Bone marrow (tissue), 2 donors: Measurements from ENCODE around the gene ATF3.

ENCODE experiments used
- DNase-seq, 2 donors: peaks; one replicate each; lab custom pipeline; 2025; lab: John Stamatoyannopoulos, UW

ATF3 gene

DNA sequence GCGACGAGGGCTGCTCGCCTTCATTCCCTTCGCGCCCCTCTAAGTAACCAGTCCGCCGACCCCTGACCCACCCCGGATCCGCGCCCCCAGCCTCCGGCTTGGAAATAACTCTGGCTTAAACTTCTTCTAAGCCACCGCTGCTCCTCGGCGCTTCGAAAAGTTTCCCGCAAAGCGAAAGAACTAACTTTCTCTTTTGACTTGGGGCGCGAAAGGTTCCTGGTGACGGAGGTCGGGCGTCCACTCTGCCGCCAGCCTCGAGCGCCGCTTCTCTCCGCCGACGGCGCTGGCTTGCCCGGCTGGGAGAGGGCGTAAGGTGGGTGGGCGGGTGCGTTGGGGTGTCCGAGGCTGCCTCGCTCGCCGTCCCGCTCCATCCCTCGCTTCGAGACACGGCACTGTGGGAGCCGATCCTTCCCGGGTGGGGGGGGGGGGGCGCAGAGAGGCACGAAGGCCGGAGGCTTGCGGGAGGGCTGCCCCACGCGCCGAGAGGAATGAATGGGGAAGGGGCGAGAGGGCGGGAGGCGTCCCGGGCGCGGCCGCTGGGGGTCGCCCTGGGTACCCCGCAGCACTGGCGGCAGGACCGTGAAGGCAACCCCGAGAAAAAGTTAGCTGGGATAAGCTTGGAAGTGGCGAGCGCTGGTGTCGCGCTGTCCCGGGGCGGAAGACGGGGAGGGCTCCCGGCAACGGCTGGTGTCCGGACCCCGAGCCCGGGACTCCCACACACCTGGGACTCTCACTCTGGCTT lies 569 bp downstream of the ATF3 start:
- DNase-seq = peak; percentile 24 to 88

DNA sequence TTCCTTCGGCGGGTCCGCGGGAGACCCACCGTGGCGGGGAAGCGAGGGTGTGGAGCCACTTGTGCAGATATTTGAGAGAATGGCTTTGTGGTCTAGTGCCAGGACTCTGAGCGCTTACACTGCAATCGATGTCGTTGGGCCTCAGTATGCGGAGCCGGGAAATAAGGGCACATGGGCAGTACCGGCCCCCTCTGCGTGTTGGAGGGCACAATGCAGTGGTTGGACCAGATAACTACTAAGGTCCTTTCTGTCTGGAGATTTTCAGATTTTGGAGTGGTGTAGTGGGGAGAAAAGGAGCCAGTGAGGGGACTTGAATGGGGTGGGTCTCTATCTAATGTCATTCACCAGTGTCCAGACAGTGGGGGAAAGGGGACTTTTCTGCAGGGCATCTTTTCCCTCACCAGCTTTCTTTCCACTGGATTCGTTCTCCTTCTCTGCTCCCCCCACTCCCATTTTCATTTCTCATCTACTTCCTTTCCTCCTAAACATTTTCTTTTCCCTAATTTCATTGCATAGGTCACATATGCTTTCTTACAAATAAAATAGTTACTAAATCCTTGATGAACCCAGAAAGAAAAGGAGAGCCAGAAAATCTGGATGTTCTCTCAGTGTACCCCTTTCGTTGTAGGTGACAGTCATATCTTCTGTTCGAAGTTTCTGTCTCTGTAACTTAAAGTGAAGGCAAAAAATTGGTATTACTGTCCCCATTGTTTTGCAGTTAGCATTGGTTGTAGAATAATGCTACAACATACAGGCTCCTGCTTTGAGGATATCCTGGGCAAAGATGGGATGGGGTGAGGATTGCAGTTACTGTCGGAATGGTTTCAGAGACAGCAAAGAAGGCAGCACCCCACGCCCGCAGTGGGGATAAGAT lies 1.4 kb downstream of the ATF3 start:
- no peak for DNase-seq

DNA sequence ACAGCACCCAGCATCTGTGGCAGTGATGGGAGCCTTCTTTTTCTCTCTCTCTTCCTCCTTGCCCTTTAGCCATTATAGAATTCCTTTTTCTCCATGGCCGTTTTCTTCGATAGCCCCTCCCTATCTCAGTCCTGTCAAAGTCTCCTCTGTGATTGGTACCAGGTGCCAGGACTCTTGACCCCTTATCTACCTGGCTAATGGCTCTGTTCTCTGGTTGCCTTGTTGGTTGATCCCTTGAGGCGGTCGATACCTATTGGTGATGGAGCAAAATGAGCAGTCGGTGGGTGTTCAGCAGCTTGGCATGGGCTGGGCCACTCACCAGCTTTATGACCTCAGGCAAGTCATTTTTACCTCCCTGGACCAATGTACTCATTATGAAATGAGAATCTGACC lies 2.0 kb downstream of the ATF3 start:
- no peak for DNase-seq

DNA sequence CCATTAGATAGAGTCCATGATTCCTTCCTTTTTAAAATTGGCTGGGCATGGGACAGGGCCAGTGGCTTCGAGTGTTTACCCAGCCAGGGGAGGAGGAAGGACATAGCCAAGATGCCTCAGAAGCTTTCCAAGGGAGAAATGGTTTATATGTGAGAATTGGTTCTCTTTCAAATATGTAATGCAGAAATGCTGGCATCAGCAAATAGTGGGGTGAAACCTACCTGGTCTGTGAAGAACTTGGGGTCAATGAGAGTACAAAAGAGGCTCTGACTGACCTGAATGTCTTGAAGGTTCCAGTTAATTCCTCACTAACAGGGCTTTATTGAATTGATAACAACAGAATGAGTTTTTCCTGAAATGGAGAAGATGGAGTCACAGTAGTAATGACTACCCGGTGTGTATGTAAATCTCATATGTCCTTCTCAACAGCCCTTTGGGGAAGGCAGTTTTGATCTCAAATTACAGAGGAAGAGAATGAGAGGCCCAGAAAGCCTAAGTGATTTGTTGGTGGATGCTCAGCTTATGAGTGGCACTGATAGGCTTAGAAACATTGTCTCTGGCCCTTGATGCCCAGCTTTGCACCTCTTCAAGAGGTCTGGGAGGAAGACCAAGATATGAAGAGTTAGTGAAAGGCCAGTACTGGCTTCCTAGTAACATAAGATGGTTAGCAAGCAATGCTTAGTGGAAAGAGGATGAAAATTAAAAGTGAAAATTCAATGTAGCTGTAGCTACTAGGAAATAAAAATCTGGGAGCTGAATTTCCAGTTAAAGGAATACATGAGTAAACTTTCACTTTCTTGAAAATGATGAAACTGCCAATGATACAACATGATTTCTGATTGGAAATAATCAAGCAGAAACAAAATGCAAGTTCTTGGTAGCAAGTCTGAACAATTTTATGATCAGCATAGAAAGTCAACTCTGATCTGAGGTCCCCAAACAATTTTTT lies 2.7 kb downstream of the ATF3 start:
- DNase-seq = no peak

DNA sequence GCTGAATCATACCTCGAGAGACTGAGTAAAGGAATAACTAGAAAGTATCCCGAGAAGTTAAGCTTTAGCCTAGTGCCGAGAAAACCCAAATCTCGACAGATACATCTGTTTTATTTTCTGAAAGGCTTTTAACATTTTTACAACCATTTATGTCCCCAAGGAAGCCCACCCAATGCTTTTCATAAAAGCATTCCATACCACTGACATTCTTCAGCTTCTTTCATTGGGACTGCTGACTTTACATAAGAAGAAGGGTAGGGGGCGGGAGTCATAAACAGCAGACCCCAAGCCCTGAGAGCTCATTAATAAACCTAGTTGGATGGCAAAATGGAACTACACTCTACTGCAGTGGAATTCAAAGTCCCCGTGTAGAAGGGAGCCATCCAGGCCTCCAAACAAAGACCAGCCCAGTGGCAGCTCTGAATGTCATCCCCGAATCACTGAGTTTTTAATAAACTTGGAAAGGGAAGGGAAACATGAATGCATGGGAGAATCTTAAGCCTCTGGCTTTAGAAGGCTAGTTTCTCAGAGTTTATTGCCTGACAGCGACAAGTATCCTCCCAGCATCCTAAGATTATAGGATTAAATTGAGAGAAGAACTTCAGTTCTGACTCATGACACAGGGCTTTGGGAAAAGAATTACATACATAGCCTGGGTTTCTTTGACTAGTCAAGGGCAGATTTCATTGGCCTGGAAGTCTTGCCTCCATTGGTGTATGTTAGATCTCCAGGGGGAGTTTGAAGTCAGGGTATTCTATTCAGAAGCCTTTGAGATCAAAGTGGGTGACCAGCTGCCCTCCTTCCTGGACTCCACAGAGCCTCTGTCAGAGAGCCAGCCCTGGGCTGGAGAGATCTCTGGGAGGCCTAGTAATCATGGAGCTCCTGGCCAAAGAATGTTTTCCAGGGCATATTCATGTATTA lies 3.7 kb downstream of the ATF3 start:
- no peak for DNase-seq

DNA sequence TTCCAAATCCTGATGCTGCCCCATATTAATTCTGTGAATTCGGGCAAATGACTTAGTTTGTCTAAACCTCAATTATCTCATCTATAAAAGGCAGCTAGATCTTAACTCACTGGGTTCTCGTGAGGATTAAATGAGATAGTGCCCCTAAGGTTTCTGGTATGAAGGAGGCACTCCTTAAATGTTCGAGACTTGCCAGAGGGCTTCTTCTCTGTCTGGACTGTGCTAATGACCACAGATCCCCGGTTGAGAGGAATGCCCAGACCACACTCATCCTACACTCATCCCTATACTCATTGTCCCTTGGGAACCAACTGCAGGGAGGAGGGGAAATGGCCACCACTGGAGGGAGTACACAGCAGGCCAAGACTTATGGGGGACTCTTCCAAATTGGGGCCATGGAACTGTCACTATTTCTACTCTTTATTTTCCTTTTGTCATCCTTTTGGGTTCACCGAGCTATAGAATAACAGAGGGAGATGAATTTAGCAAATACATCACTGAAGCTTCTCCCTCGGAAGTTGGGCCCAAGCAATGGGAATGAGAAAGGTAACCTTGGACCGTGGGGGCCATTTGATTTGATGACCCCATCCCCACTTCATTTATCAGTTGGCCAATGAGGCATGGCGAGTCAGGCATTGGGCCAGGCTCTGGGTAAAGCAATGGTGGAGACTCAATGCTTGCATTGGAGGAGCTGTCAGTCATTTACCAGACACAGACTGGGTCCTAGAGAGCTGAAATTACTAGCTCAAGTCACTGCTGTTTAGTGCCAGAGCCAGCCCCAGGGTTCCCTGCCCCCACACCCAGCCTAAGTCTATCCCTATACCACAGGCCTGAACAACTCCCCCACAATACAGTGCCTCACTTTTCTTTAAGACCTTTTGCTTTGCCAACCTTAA lies 5.1 kb downstream of the ATF3 start:
- DNase-seq = no peak

DNA sequence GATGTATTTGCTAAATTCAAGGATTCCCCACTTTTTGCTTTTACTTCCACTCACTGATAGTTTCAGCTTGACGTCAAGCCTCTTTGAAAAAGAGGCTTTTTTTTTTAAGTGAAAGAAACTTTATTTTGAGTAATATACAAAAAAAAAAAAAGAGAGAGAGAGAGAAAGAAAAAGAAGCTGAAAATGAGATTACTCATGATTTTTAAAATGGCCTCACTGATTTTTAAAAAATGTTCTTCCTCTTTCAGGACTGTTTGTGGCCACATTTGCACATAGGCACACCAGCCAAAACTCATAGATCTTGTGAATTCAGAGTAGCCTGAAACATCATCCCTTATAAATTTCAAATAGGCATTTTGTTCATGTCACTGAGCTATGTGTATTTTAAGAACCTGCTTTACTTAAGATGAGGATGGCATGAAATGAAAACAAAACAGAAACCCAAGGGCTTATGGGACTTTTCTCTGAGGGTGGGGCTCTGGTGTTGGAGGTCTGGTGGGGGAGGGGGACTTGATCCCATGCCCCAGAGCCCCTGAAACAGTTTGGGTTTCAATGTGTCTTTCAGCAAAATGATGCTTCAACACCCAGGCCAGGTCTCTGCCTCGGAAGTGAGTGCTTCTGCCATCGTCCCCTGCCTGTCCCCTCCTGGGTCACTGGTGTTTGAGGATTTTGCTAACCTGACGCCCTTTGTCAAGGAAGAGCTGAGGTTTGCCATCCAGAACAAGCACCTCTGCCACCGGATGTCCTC lies 6.1 kb downstream of the ATF3 start:
- DNase-seq = no peak

DNA sequence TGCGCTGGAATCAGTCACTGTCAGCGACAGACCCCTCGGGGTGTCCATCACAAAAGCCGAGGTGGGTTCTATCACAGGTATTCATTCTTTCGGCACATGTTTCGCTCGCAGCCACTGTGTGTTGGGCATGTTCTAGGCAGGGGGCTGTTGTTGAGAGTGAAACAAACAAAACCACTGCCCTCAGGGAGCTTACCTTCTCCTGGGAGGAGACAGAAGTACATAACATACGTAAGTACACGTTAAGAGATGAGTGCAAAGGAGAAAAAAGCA lies 6.6 kb downstream of the ATF3 start:
- no peak for DNase-seq

DNA sequence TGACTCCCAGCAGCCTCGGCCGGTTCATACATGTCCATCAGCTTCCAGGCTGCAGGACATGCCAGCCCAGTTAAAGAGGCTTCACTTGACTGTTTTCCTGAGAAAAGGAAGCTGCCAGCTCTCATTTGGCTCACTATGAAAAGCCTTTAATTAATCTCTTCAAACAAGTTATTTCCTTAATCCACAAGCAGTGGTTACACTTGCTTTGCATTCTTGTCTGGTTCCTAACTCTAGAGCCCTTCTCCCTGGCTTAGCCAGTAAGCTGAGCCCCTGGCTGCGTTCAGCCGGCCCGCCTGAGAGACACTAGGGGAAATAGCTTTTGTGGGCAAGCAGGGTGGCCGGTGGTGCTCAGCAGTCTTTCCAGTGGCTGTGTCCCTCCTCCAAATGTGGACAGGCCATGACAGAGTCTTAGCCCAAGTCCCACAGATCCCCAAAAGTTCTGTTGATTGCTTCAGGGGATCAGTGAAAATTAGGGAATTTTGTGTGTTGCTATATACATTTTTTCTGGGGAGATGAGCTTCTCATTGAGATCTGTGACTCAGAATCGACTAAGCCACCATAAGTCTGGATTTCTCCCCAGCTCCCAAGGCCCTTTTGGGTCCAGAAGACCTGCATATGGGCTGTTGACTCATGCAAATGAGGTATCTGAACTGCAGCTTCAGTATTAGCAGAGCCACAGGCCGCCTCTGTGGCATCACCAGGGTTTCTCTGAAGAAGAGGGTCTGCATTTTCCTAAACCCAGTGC lies 10.1 kb downstream of the ATF3 start:
- DNase-seq = no peak

DNA sequence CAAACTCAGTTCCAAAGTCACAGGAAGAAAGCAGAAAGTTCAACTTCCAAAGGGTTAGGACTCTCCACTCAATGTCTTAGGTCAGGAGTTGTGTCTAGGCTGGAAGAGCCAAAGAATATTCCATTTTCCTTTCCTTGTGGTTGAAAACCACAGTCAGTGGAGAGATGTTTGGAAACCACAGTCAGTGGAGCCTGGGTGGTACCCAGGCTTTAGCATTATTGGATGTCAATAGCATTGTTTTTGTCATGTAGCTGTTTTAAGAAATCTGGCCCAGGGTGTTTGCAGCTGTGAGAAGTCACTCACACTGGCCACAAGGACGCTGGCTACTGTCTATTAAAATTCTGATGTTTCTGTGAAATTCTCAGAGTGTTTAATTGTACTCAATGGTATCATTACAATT lies 11.7 kb downstream of the ATF3 start:
- DNase-seq = no peak

DNA sequence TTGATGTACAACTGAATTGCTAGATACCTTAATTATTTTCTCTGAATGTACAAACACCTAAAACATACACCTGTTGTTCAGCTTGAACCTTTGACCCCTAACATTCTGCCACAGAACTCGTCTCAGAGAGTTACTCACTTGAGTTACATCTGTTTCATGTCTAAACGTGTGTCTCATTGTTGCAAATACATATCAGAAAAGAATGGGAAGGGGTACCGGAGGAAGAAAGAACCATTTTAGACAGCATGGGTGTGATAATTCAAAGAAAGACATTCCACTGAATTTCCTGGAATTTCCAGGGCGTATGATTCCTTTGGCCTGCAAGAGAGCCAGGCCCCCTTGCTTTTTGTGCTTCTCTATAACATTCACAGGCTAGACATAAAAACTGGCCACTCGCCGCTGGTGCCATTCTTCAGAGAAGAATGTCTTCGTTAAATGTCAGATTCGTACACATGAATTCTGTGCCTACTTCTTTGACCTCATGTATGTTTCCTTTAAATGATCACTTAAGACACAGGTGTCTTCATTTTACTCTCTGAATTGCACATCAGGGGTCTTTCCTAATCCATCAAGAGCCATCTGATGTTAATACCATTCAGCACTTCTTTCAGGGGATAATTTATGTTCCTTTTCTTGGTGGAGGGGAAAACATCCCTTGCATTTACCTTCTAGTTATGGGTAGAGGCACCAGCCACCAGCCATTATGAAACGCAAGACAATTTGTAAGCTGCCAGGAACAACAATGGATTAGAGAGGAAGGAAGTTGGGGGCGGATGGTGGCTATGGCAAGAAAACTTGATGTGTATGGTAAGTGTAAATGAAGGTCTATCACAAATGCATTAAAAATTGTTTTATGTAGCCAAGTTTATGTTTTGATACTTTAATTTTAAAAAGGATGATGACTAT lies 12.7 kb downstream of the ATF3 start:
- peak in 1 of 2 donors; percentile 26 for DNase-seq

DNA sequence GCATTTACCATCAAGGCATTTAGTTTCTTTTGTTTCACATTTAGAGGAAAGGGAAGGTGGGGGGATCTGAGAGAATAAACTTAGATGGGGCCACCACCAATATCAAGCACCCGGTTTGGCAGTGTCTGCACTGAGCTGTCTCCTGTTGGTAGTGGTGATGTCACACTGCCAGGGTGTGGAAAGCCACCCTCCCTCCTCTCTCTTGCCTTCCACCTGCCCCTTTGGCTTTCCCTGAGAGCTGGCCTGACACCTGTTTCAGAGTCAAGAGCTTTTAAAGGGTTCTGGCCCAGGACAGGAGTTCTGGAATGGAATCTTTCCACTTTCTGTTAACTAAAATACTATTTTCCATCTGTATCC lies 13.4 kb downstream of the ATF3 start:
- no peak for DNase-seq

DNA sequence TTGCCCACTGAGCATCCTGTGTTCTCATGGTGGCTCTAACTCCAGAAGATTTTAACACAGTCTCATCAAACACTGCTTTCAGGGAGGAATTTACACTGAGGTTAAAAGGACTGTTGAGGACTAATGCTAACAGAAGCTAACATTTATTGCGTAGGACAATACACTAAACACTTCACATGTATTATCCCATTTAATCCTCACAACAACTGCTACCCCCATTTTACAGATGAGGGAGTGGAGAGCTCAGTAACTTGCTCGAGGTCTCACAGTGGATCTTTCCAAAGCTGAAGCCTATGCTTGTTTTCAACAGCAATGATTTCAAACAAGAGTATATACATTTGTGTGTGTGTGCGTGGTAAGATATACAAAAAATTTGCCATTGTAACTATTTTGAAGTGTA lies 13.9 kb downstream of the ATF3 start:
- no peak for DNase-seq

DNA sequence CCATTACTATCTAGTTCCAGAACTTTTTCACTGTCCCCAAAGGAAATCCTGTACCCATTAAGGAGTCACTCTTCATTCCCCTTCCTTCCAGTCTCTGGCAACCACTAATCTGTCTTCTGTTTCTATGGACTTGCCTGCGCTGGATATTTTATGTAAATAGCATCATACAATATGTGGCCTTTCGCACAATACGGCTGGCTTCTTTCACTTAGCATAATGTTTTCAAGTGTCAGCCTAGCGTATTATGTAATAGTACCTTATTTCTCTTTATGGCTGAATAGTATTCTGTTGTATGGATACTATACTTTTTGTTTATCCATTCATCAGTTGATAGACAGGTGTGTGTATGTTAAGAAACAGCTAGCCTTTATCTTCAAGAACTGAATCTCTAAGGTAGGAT lies 14.3 kb downstream of the ATF3 start:
- DNase-seq = no peak

DNA sequence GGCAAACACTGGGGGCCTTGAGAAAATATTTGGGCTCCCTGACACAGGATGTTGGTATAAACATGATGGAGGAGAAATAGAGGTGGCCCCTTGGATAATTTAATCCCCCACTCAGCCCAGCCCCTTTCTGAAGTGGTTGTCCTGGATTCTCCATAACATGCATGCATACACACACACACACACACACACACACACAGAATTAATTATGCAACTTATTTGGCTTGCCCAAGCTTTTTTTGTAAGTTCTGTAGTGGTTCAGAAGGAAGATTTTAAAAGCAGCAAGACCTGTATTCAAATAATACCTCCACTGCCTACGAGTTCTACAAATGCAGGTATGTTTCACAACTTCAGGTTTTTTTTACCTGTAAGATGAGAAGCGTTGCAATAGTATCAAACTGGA lies 15.0 kb downstream of the ATF3 start:
- DNase-seq = no peak

DNA sequence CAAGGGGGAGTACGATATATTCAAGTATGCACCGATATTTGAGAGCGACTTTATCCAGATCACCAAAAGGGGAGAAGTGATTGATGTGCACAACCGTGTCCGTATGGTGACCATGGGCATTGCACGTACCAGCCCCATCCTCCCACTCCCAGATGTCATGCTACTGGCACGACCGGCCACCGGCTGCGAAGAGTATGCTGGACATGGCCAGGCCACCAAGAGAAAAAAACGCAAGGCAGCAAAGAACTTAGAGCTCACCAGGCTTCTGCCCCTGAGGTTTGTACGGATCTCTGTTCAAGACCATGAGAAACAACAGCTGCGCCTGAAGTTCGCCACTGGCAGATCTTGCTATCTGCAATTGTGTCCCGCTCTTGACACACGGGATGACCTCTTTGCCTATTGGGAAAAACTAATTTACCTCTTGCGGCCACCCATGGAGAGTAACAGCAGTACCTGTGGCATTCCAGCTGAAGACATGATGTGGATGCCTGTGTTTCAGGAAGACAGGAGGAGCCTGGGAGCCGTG lies 16.5 kb downstream of the ATF3 start:
- DNase-seq = no peak

DNA sequence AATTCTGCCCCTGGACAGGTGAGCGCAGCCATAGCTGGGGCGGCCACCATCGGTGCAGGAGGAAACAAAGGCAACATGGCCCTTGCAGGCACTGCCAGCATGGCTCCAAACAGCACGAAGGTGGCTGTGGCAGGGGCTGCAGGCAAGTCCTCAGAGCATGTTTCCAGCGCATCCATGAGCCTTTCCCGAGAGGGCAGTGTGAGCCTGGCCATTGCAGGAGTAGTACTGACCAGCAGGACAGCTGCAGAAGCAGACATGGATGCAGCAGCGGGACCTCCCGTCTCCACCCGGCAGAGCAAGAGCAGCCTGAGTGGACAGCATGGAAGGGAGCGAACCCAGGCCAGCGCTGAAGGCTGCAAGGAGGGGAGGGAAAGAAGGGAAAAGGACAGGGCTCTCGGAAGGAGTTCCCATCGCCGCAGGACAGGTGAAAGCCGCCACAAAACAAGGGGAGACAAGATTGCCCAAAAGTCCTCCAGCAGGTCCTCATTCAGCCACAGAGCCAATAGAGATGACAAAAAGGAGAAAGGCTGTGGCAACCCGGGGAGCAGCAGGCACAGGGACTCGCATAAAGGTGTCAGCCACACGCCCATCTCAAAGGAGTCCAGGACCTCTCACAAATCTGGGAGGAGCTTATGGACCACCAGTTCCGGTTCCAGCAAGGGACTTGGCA lies 17.4 kb downstream of the ATF3 start:
- no peak for DNase-seq
